BJ (cell line): ENCODE results near the gene SPANXB1. TPM values are rescaled to one million over a fixed set of nuclear protein-coding genes. Genes with fewer than 3 reads are reported as not detected.
"Not testable (repeated sequence)": the region's sequence is repeated elsewhere in the genome, so short reads cannot be mapped to it uniquely, and the experiment has no call there.

Source experiments
- CTCF ChIA-PET: fragments of 350-600 bp; formaldehyde crosslinking; extraction: SDS; loops from one replicate; lab custom pipeline; 2021; ENCODE audit warnings: antibody characterized with exemption, inconsistent platforms; lab: Yijun Ruan, JAX
- POLR2A ChIA-PET: fragments of 300-600 bp; sonication (Branson Sonifier 250); formaldehyde crosslinking; extraction: SDS; loops from one replicate; lab custom pipeline; 2021; ENCODE audit warnings: antibody characterized with exemption; lab: Charles Lee
- DNase-seq: peaks from one replicate; pipeline ENCODE4 v3.0.0-alpha.2; 2011; ENCODE audit warnings: low read depth
- H3K27me3 ChIP-seq: 2 replicates; pipeline ENCODE4 v1.6.0; 2011; ENCODE audit warnings: low read length; ENCODE audit not compliant: control insufficient read depth, insufficient read depth
- H3K36me3 ChIP-seq: 2 replicates; pipeline ENCODE4 v1.5.1; 2011; ENCODE audit warnings: low read length; ENCODE audit not compliant: control insufficient read depth, insufficient read depth
- H3K4me3 ChIP-seq: 2 replicates; pipeline ENCODE4 v1.5.1; 2011; ENCODE audit warnings: low read depth, mild to moderate bottlenecking, control low read depth, low read length
- polyA plus RNA-seq: library from polyadenylated mRNA; depleted of rRNA; stranded (reverse); fragments of >200 nt; gene quantifications from 2 replicates; pipeline ENCODE4 v1.2.3, GENCODE V29; 2011; rRNA removed
- TF ChIP-seq, protein P1 (sequence below): IDR thresholded peaks from 2 replicates; pipeline ENCODE4 v1.5.1; 2011; ENCODE audit warnings: low read depth, mild to moderate bottlenecking, control low read depth, inconsistent platforms, low read length, moderate library complexity; ENCODE audit not compliant: insufficient read depth

The SPANXB1 gene
- polyA plus RNA-seq, 1 experiment = not detected

DNA sequence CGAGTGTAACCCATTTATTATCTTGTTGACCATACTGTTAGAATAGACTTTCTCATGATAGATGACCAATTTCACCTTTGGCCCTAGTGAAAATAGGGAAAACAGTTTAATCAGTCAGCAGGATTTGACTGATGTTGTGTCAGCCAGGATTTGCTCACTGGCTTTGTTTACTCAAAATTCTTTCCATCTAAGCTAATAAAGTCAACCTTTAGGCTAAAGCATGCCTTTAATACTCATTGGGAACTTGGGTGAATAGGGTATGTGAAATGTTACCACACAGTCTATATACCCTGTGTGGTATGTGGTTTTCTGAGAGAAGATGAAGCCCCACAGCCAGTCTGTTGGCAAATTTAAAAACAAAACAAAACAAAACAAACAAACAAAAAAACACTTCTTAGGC is 18.7 kb upstream of the SPANXB1 start:
- TF ChIP-seq, protein P1, sequence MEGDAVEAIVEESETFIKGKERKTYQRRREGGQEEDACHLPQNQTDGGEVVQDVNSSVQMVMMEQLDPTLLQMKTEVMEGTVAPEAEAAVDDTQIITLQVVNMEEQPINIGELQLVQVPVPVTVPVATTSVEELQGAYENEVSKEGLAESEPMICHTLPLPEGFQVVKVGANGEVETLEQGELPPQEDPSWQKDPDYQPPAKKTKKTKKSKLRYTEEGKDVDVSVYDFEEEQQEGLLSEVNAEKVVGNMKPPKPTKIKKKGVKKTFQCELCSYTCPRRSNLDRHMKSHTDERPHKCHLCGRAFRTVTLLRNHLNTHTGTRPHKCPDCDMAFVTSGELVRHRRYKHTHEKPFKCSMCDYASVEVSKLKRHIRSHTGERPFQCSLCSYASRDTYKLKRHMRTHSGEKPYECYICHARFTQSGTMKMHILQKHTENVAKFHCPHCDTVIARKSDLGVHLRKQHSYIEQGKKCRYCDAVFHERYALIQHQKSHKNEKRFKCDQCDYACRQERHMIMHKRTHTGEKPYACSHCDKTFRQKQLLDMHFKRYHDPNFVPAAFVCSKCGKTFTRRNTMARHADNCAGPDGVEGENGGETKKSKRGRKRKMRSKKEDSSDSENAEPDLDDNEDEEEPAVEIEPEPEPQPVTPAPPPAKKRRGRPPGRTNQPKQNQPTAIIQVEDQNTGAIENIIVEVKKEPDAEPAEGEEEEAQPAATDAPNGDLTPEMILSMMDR = no peak
- POLR2A ChIA-PET = no interaction called here
- H3K27me3 ChIP-seq = no peaks in the 10 kb centered on the region
- DNase-seq = no peak
- no peak overlapping the region for H3K4me3 ChIP-seq
- CTCF ChIA-PET = no interaction called here
- H3K36me3 ChIP-seq = no peaks in the 10 kb centered on the region

DNA sequence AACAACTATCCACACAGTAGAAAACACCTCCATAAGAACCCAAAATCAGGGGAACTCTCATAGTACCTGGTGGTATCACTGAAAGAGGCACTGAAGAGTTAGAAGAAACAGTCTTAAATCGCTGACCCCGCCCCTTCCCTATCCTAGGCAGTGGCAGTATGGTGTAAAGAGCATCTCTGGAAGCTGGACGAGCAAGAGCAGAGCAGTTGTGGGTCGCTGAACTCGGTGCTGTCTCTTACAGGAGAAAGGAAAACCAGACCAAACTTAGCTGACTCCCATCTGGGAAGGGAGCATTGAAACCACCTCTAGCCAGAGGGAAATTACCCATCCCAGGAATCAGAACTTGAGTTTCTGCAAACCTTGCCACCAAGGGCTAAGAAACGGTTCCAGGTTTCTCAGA is 2.8 kb downstream of the SPANXB1 start:
- POLR2A ChIA-PET, H3K27me3 ChIP-seq, DNase-seq, H3K4me3 ChIP-seq, H3K36me3 ChIP-seq, CTCF ChIA-PET: not testable (repeated sequence)

DNA sequence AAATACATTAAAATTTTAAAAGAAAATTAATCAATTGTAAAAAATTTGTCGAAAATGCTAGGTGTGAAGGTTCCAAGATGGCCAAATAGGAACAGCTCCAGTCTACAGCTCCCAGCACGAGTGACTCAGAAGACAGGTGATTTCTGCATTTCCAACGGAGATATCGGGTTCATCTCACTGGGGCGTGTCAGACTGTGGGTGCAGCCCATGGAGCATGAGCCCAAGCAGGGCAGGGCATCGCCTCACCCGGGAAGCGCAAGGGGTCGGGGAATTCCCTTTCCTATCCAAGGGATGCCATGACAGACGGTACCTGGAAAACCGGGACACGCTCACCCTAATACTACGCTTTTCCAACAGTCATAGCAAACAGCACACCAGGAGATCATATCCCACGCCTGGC is 41.9 kb downstream of the SPANXB1 start:
- DNase-seq, CTCF ChIA-PET, H3K27me3 ChIP-seq, H3K4me3 ChIP-seq, H3K36me3 ChIP-seq, POLR2A ChIA-PET: not testable (repeated sequence)

DNA sequence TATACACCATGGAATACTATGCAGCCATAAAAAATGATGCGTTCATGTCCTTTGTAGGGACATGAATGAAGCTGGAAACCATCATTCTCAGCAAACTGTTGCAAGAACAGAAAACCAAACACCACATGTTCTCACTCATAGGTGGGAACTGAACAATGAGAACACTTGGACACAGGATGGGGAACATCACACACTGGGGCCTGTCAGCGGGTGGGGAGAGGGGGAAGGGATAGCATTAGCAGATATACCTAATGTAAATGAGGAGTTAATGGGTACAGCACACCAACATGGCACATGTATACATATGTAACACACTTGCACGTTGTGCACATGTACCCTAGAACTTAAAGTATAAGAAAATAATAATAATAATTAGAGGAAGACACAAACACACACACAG is 47.5 kb downstream of the SPANXB1 start:
- CTCF ChIA-PET, H3K36me3 ChIP-seq, H3K27me3 ChIP-seq, H3K4me3 ChIP-seq, DNase-seq, POLR2A ChIA-PET: not testable (repeated sequence)

DNA sequence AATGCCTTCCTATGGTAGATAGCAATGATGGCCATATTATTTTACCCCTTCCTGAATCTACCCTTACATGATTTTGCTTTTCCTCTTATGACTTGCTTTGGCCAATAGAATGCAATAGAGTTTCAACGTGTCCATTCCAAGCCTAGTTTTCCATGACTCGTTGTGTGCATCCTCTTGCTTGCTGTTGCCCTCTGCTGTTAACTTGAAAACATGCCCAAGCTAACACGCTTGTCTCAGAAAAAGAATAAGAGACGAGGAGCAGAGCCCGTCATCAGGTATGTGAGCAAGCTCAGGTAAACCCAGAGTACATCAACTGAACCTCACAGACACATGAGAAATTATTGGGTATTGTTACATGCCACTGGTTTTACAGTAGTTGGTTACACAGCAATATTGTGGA is 49.7 kb downstream of the SPANXB1 start:
- CTCF ChIA-PET, POLR2A ChIA-PET, H3K27me3 ChIP-seq, H3K36me3 ChIP-seq, DNase-seq, H3K4me3 ChIP-seq: not testable (repeated sequence)

Other genes with a start within 250 kb of the SPANXB1 start
- gene LDOC1, start 174.5 kb downstream of the SPANXB1 start, polyA plus RNA-seq = 5.8 and 9.0 TPM in 2 replicates
- not detected in 2 replicates for gene SPANXC, start 239.9 kb downstream of the SPANXB1 start, polyA plus RNA-seq